Measurements from ENCODE around the gene PRRG1.

The PRRG1 gene

DNA sequence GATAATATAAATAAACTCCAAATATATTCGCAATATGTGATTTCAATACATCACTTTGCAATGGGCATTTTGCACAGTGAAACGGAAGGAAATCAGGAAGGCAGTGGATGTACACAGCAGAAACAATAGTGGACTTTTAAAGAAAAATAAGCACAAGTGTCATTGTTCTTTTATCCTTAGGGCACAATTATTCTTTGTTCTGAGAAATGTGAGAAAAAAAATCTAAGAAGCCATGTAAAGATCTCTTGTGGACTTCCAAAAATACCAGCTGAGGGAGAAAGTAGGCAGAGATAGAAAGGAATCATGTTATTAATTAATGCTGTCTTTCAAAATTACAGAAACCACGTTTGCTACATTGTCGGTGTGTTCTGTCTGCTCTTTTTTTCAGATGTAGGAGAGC lies 17.6 kb upstream of the PRRG1 start:
- no peak overlapping the region for H3K4me3 ChIP-seq (ENCODE audit: insufficient read depth, low read length, poor library complexity, severe bottlenecking)
- H2AFZ ChIP-seq (ENCODE audit: low read depth, low read length, severe bottlenecking), result no peak overlapping the region
- no peaks in the 10 kb centered on the region for H3K36me3 ChIP-seq (ENCODE audit: low read length)
- H3K9me2 ChIP-seq (replicated peaks; ENCODE audit: insufficient read depth, low read length), result no peaks in the 10 kb centered on the region
- H3K79me2 ChIP-seq (ENCODE audit: insufficient read depth, low read length), result no peaks in the 10 kb centered on the region
- no peak for TF ChIP-seq EZH2phosphoT487 (conservative IDR thresholded peaks at IDR 0.05; ENCODE audit: low read length)
- TF ChIP-seq, protein P1, sequence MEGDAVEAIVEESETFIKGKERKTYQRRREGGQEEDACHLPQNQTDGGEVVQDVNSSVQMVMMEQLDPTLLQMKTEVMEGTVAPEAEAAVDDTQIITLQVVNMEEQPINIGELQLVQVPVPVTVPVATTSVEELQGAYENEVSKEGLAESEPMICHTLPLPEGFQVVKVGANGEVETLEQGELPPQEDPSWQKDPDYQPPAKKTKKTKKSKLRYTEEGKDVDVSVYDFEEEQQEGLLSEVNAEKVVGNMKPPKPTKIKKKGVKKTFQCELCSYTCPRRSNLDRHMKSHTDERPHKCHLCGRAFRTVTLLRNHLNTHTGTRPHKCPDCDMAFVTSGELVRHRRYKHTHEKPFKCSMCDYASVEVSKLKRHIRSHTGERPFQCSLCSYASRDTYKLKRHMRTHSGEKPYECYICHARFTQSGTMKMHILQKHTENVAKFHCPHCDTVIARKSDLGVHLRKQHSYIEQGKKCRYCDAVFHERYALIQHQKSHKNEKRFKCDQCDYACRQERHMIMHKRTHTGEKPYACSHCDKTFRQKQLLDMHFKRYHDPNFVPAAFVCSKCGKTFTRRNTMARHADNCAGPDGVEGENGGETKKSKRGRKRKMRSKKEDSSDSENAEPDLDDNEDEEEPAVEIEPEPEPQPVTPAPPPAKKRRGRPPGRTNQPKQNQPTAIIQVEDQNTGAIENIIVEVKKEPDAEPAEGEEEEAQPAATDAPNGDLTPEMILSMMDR (IDR thresholded peaks at IDR 0.05; ENCODE audit: insufficient read depth, low read length, poor library complexity, severe bottlenecking), result no peak
- H3K4me2 ChIP-seq (ENCODE audit: low read depth, low read length, poor library complexity, severe bottlenecking), result no peak overlapping the region
- H3K27me3 ChIP-seq (ENCODE audit: low read length), result no peaks in the 10 kb centered on the region
- H3F3A ChIP-seq (ENCODE audit: insufficient read depth), result no peaks in the 10 kb centered on the region
- H4K20me1 ChIP-seq (ENCODE audit: low read depth, low read length), result no peaks in the 10 kb centered on the region
- no peaks in the 10 kb centered on the region for H3K9me3 ChIP-seq (ENCODE audit: insufficient read depth, low read length)
- no peak overlapping the region for H3K27ac ChIP-seq (ENCODE audit: low read depth, low read length)
- H3K9ac ChIP-seq (ENCODE audit: low read length), result no peak overlapping the region

DNA sequence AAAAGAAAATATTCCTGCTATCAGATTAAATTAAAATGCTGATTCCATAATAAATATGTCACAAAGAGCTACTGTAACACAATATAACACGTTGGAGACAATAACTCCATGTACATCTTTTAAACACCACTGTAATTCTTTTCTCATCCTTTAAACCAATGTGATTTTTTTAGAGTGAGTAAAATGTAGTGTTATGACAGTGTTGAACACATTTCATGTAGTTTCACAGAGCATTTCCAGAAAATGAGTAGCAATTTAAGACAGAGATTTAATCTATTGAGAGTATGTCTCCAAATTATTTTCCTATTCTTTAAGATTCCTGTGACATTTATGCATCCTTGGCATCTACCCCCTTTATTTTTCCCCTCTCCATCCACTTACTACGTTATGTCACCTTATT lies 17.1 kb upstream of the PRRG1 start:
- no peak overlapping the region for H3K9ac ChIP-seq (ENCODE audit: low read length)

DNA sequence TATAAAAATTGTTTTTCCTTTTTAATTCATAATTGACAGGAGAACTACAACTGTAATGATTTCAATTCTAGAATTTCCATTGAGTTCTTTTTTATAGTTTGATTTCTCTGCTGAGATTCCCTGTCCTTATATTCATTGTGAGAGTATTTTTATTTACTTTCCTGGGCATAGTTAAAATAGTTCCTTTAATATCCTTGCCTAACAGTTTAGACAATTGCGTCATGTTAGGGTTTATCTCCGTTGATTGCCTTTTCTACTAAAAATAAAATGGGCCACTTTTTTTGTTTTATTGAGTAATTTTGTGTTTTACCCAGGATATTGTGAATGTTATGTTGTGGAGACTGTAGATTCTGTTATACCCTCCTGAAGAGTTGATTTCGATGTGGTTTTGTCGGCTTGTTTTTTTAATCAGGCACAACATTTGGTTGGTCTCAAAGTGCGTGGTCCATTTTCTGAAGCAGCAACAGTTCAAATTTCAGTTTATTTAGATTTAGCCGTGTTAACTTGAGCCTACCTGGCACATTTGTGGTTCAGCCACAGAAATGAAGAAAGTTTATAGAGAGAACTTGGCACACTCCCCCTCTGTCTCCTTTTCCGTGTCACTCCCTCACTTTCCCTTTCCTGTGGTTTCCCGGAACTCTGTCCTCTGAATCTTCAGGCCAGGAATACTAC lies 16.0 kb upstream of the PRRG1 start:
- TF ChIP-seq, protein P1 (IDR thresholded peaks at IDR 0.05; ENCODE audit: insufficient read depth, low read length, poor library complexity, severe bottlenecking), result no peak
- no peak for TF ChIP-seq EZH2phosphoT487 (conservative IDR thresholded peaks at IDR 0.05; ENCODE audit: low read length)
- Histone ChIP-seq H3K9me2 (replicated peaks; ENCODE audit: insufficient read depth, low read length) (no peaks in the 10 kb centered on the region), H3K9me3 (ENCODE audit: insufficient read depth, low read length) (no peaks in the 10 kb centered on the region), H3F3A (ENCODE audit: insufficient read depth) (no peaks in the 10 kb centered on the region), H3K36me3 (ENCODE audit: low read length) (no peaks in the 10 kb centered on the region), H3K4me2 (ENCODE audit: low read depth, low read length, poor library complexity, severe bottlenecking) (no peak overlapping the region), H3K27ac (ENCODE audit: low read depth, low read length) (no peak overlapping the region), H3K79me2 (ENCODE audit: insufficient read depth, low read length) (no peaks in the 10 kb centered on the region), H3K4me3 (ENCODE audit: insufficient read depth, low read length, poor library complexity, severe bottlenecking) (no peak overlapping the region), H4K20me1 (ENCODE audit: low read depth, low read length) (no peaks in the 10 kb centered on the region), H3K27me3 (ENCODE audit: low read length) (no peaks in the 10 kb centered on the region), H2AFZ (ENCODE audit: low read depth, low read length, severe bottlenecking) (no peak overlapping the region), H3K9ac (ENCODE audit: low read length) (no peak overlapping the region)

More for the DNA sequence above, 17.1 kb upstream of the PRRG1 start:
- Histone ChIP-seq H2AFZ (ENCODE audit: low read depth, low read length, severe bottlenecking) (no peak overlapping the region), H3K36me3 (ENCODE audit: low read length) (no peaks in the 10 kb centered on the region), H3K27me3 (ENCODE audit: low read length) (no peaks in the 10 kb centered on the region), H3K4me3 (ENCODE audit: insufficient read depth, low read length, poor library complexity, severe bottlenecking) (no peak overlapping the region), H3K4me2 (ENCODE audit: low read depth, low read length, poor library complexity, severe bottlenecking) (no peak overlapping the region), H3K27ac (ENCODE audit: low read depth, low read length) (no peak overlapping the region), H3F3A (ENCODE audit: insufficient read depth) (no peaks in the 10 kb centered on the region), H3K79me2 (ENCODE audit: insufficient read depth, low read length) (no peaks in the 10 kb centered on the region), H4K20me1 (ENCODE audit: low read depth, low read length) (no peaks in the 10 kb centered on the region), H3K9me2 (replicated peaks; ENCODE audit: insufficient read depth, low read length) (no peaks in the 10 kb centered on the region), H3K9me3 (ENCODE audit: insufficient read depth, low read length) (no peaks in the 10 kb centered on the region)
- TF ChIP-seq EZH2phosphoT487 (conservative IDR thresholded peaks at IDR 0.05; ENCODE audit: low read length), result no peak
- TF ChIP-seq, protein P1 (IDR thresholded peaks at IDR 0.05; ENCODE audit: insufficient read depth, low read length, poor library complexity, severe bottlenecking), result no peak
